H1 (cell line): Measurements from ENCODE around the gene MAVS. TPM values are rescaled to one million over a fixed set of nuclear protein-coding genes. Genes with fewer than 3 reads are reported as not detected.

Experiments used
- NRF1 ChIP-seq: IDR thresholded peaks from 2 replicates; pipeline ENCODE4 v1.6.1; 2011; ENCODE audit warnings: mild to moderate bottlenecking, low read depth, low read length, improper control_type of control experiment
- polyA plus RNA-seq, 7 experiments: library from polyadenylated mRNA; depleted of rRNA in 3 of 7; stranded (reverse) in 5 of 7; unstranded in 2 of 7; fragments of >200 nt in 5 of 7; fragments of 200-250 nt in 2 of 7; gene quantifications; 1 replicate in 5 of 7; 2 replicates in 1 of 7; 4 replicates in 1 of 7; pipeline versions ENCODE4 v1.2.1 to v1.2.3, GENCODE V29; 2011 to 2013; ENCODE audit warnings: missing spikeins in 2 of 7, mixed read lengths in 2 of 7
- total RNA-seq: library from RNA; stranded (reverse); fragmentation: NEBNext Ultra II Directional; extraction: Animal tissue kit (Norgen Biotek cat#: 25700); gene quantifications from 2 replicates; pipeline ENCODE4 v1.2.1, GENCODE V29; 2021

MAVS gene
- total and polyA plus RNA-seq, 2 of the 8 experiments (the other 6 are each of a cell fraction or from before 2014, with no cell fraction given) = 9.9 to 24.3 TPM

- no peak for TF ChIP-seq NRF1
- TF ChIP-seq, all 59 proteins: peak for 0
These were observed 44.6 kb downstream of the MAVS start (continued) for GRCh38 chr20:3890999-3891929.
